Glutamatergic neuron (in vitro differentiated cells): ENCODE data around the gene GRID1. TPM values are rescaled to one million over a fixed set of nuclear protein-coding genes. Genes with fewer than 3 reads are reported as not detected.

Experiments used
- DNase-seq: peaks from one replicate; pipeline ENCODE4 v3.0.0; 2022
- H3K27ac Mint-ChIP-seq: one replicate; pipeline ENCODE4 v1.8.0; 2020; ENCODE audit warnings: mild to moderate bottlenecking, mixed read lengths, inconsistent platforms; ENCODE audit not compliant: unreplicated experiment
- H3K27me3 Mint-ChIP-seq: one replicate; pipeline ENCODE4 v1.8.0; 2020; ENCODE audit warnings: mild to moderate bottlenecking, moderate library complexity, mixed read lengths, inconsistent platforms; ENCODE audit not compliant: unreplicated experiment
- H3K36me3 Mint-ChIP-seq: one replicate; pipeline ENCODE4 v1.8.0; 2020; ENCODE audit warnings: mild to moderate bottlenecking, mixed read lengths, inconsistent platforms; ENCODE audit not compliant: unreplicated experiment
- H3K4me1 Mint-ChIP-seq: one replicate; pipeline ENCODE4 v1.8.0; 2020; ENCODE audit warnings: mild to moderate bottlenecking, low read depth, mixed read lengths, inconsistent platforms; ENCODE audit not compliant: unreplicated experiment
- H3K4me3 Mint-ChIP-seq: one replicate; pipeline ENCODE4 v1.8.0; 2020; ENCODE audit warnings: mild to moderate bottlenecking, mixed read lengths, inconsistent platforms; ENCODE audit not compliant: unreplicated experiment
- H3K9me3 Mint-ChIP-seq: one replicate; pipeline ENCODE4 v1.8.0; 2020; ENCODE audit warnings: mild to moderate bottlenecking, moderate library complexity, mixed read lengths, inconsistent platforms; ENCODE audit not compliant: unreplicated experiment
- CTCF ChIP-seq: fragments of 200-600 bp; sonication (generic); IDR thresholded peaks from one replicate; pipeline ENCODE4 v1.5.0; 2021; ENCODE audit not compliant: partially characterized antibody, unreplicated experiment
- total RNA-seq: library from RNA; stranded (reverse); fragmentation: NEBNext Ultra II Directional; extraction: Animal tissue kit (Norgen Biotek cat#: 25700); gene quantifications from one replicate; pipeline ENCODE4 v1.2.1, GENCODE V29; 2021; ENCODE audit not compliant: unreplicated experiment

Gene GRID1
- total RNA-seq, 1 donor from 2014 or later: 8.0 TPM

GRCh38 chr10:86376852-86377796 lies 10.5 kb upstream of the GRID1 start:
- H3K27me3 Mint-ChIP-seq: peaks cover 4% of the 10 kb centered on the region
- TF ChIP-seq CTCF: peak; percentile 99
- peaks cover 4% of the 10 kb centered on the region for H3K9me3 Mint-ChIP-seq
- H3K27ac Mint-ChIP-seq: no peak overlapping the region
- peak; percentile 93 for DNase-seq
- no peaks in the 10 kb centered on the region for H3K4me1 Mint-ChIP-seq
- no peak overlapping the region for H3K4me3 Mint-ChIP-seq
- H3K36me3 Mint-ChIP-seq: no peaks in the 10 kb centered on the region

GRCh38 chr10:86376403-86376802 lies 9.8 kb upstream of the GRID1 start:
- Mint-ChIP-seq H3K36me3 (no peaks in the 10 kb centered on the region), H3K4me1 (no peaks in the 10 kb centered on the region), H3K4me3 (no peak overlapping the region), H3K27ac (no peak overlapping the region), H3K27me3 (peaks cover 4% of the 10 kb centered on the region), H3K9me3 (peaks cover 4% of the 10 kb centered on the region)
- no peak for TF ChIP-seq CTCF
- DNase-seq: peak; percentile 11

- peak; percentile 9 for DNase-seq
- Mint-ChIP-seq H3K4me3 (no peak overlapping the region), H3K27ac (no peak overlapping the region), H3K36me3 (no peaks in the 10 kb centered on the region), H3K4me1 (no peaks in the 10 kb centered on the region), H3K9me3 (peaks cover 4% of the 10 kb centered on the region), H3K27me3 (peaks cover 5% of the 10 kb centered on the region)
- TF ChIP-seq CTCF: no peak
Observed at GRCh38 chr10:86375204-86375603, 8.6 kb upstream of the GRID1 start.

- peak; percentile 12 for DNase-seq
- H3K4me1 Mint-ChIP-seq: no peaks in the 10 kb centered on the region
- no peak for TF ChIP-seq CTCF
- no peaks in the 10 kb centered on the region for H3K36me3 Mint-ChIP-seq
- no peak overlapping the region for H3K27ac Mint-ChIP-seq
- no peak overlapping the region for H3K4me3 Mint-ChIP-seq
- peaks cover 8% of the 10 kb centered on the region for H3K27me3 Mint-ChIP-seq
- peaks cover 4% of the 10 kb centered on the region for H3K9me3 Mint-ChIP-seq
Observed at GRCh38 chr10:86374664-86375063, 8.1 kb upstream of the GRID1 start.

- DNase-seq: peak; percentile 18
- no peaks in the 10 kb centered on the region for H3K4me1 Mint-ChIP-seq
- peaks cover 4% of the 10 kb centered on the region for H3K9me3 Mint-ChIP-seq
- peaks cover 10% of the 10 kb centered on the region for H3K27me3 Mint-ChIP-seq
- H3K4me3 Mint-ChIP-seq: no peak overlapping the region
- no peaks in the 10 kb centered on the region for H3K36me3 Mint-ChIP-seq
- no peak for TF ChIP-seq CTCF
- H3K27ac Mint-ChIP-seq: no peak overlapping the region
Observed at GRCh38 chr10:86373828-86374227, 7.2 kb upstream of the GRID1 start.
